SK-MEL-5 (cell line): ENCODE results near the gene CEP162. TPM values are rescaled to one million over a fixed set of nuclear protein-coding genes. Genes with fewer than 3 reads are reported as not detected.
"Not testable (repeated sequence)": the region's sequence is repeated elsewhere in the genome, so short reads cannot be mapped to it uniquely, and the experiment has no call there.

Experiments
- DNase-seq: peaks from one replicate; pipeline ENCODE4 v3.0.0-alpha.2; 2016; ENCODE audit warnings: low read depth, low spot score
- in situ Hi-C: cut with HindIII; loops from 2 replicates; pipeline ENCODE4 v1.10.0; 2016; ENCODE audit warnings: low sequenced_read_pairs, high pct_unique_total_duplicates, low pct_unique_long_range_greater_than_20kb
- total RNA-seq: library from RNA; depleted of rRNA; stranded (reverse); fragments of >200 nt; shearing (Covaris generic); gene quantifications from 2 replicates; pipeline ENCODE4 v1.2.3, GENCODE V29; 2014

CEP162 gene
- total RNA-seq, 1 experiment from 2014 or later: 8.0 TPM

GRCh38 chr6:84177241-84177640 is 50.2 kb downstream of the CEP162 start:
- in situ Hi-C loops: no loop called here
- DNase-seq: no peak

DNA sequence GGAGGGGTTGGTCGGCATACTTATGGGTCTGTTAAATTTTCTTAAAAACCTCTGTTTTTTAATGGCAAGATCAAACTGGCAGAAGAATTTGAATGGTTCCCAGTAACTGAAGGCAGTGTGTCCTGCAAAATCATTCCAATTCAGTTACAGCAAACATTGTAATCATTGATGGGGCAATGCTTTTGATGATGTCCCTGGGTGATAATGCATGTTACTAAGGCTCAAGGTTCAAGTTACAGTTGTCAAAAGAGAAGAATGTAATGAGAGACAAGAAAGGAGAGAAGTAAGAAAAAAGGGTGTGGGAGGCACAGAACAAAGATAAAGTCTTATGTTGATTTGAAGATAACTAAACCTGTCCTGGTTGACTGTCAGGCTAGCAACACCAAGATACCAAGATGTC is 54.9 kb downstream of the CEP162 start:
- DNase-seq: no peak
- in situ Hi-C loops: no loop called here

GRCh38 chr6:84172080-84172479 is 55.4 kb downstream of the CEP162 start:
- in situ Hi-C loops: no loop called here
- DNase-seq: no peak

- in situ Hi-C loops: no loop called here
- DNase-seq: no peak
Observed at GRCh38 chr6:84167457-84167856, 60.0 kb downstream of the CEP162 start.

DNA sequence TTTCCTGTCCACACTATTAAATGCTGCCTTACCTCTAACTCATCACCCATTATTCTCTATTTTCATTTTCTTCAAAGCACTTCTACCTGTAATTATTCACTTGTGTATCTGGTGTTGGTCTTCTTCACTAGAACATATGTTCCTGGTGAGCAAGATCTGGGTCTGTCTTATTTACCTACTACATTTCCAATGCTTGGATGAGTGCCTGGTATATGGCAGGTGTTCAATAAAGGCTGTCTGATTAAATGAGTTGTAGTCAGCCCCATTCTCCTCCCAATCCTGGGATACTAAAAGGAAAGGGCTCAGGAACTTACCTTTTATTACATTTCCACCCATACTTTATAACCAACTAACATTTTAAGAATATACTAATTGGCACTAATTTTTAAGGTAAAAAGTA is 61.0 kb downstream of the CEP162 start:
- in situ Hi-C loops: no loop called here
- DNase-seq: no peak

GRCh38 chr6:84164328-84164727 is 63.1 kb downstream of the CEP162 start:
- in situ Hi-C loops: not testable (repeated sequence)

DNA sequence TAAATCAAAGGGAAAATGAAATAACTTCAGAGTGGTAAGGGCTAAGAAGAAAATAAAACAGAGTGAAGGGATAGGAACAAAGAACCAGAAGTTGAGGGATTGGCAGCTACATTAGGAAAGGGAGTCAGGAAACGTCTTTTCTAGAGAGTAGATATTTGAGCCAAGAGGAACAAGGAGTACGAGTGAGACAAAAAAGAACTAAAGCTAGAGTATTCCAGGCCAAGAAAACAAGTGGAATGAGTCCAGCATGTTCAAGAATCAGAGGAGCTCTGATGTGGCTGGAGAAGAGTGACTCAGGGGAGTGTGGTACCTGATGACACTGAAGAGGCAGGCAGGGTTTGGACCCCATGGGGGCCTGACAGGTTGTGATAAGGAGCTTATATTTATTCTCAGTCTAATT is 66.3 kb downstream of the CEP162 start:
- no peak for DNase-seq

More at GRCh38 chr6:84164328-84164727, 63.1 kb downstream of the CEP162 start:
- DNase-seq: not testable (repeated sequence)

DNA sequence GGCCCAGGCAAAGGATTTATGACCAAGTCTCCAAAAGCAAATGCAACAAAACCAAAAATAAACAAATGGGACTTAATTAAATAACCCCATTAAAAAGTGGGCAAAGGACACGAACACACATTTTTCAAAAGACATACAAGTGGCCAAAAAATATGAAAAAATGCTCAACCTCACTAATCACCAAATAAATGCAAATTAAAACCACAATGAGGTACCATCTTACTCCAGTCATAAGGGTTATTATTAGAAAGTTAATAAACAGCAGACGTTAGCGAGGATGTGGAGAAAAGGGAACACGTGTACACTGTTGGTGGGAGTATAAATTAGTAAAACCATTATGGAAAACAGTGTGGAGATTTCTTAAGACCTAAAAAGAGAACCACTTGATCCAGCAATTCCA is 71.1 kb downstream of the CEP162 start:
- in situ Hi-C loops: no loop called here
- no peak for DNase-seq

More for the DNA sequence above, 66.3 kb downstream of the CEP162 start:
- in situ Hi-C loops: no loop called here

DNA sequence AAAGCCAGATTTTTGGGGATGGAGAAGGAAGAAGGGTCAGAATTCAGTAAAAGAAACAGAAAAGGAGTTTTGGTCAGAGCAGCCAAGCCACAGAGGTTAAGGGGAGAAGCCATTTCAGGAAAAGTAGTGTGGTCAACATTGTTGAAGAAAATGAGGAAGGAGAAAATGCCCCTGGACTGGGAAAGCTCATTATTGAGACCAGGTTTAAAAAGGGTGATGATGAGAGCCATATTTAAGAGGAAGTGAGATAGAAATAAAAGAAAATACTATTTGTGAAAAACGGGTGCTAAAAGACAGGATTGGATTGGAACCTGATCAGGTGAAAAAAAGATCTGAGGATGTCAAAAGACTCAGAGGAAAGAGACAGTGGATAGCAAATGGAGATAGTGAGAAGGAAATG is 75.8 kb downstream of the CEP162 start:
- no peak for DNase-seq
- in situ Hi-C loops: no loop called here

GRCh38 chr6:84150705-84151104 is 76.7 kb downstream of the CEP162 start:
- in situ Hi-C loops: no loop called here
- peak; percentile 7 for DNase-seq

- in situ Hi-C loops: no loop called here
Observed at GRCh38 chr6:84141521-84141920, 85.9 kb downstream of the CEP162 start.

DNA sequence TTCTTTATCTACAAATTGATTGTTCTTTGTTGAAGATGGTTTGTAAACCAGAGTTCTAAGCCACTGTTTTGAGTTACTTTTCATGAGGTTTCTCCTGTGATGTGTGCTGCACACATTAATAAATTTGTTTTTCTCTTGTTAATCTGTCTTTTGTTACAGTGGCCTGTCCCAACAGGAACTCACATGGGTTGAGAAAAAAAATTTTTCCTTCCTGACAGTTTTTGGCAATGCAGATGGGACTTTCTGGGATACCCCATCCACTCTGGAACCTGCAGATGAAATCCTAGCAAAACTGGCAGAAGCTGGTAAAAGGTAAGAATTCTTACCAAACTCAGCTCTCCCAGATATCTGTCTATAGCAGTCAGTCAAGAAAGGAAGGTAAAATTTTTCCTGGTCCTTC is 88.1 kb downstream of the CEP162 start:
- DNase-seq: no peak
- in situ Hi-C loops: no loop called here

More at GRCh38 chr6:84141521-84141920, 85.9 kb downstream of the CEP162 start:
- no peak for DNase-seq

- in situ Hi-C loops: no loop called here
- no peak for DNase-seq
Observed at GRCh38 chr6:84137989-84138575, 89.4 kb downstream of the CEP162 start.

- in situ Hi-C loops: no loop called here
- no peak for DNase-seq
Observed at GRCh38 chr6:84137051-84137375, 90.4 kb downstream of the CEP162 start.

- DNase-seq: no peak
- in situ Hi-C loops: no loop called here
Observed at GRCh38 chr6:84136364-84137050, 90.9 kb downstream of the CEP162 start.

DNA sequence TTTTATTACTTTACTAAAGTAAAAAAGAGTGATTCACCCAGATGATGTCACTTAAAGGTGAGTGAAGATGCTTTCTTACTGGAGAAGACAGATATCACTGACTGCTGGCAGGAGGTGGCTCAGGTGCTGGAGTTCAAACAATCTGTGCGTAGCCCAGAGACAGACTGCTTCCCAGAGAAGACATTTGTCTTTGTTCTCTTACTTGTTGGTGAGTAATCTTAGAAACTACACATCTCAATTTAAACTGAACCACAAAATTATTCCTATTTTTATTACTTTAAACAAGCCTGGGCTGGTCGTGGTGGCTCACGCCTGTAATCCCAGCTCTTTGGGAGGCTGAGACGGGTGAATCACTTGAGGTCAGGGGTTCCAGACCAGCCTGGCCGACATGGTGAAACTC is 92.2 kb downstream of the CEP162 start:
- no peak for DNase-seq
- in situ Hi-C loops: no loop called here

DNA sequence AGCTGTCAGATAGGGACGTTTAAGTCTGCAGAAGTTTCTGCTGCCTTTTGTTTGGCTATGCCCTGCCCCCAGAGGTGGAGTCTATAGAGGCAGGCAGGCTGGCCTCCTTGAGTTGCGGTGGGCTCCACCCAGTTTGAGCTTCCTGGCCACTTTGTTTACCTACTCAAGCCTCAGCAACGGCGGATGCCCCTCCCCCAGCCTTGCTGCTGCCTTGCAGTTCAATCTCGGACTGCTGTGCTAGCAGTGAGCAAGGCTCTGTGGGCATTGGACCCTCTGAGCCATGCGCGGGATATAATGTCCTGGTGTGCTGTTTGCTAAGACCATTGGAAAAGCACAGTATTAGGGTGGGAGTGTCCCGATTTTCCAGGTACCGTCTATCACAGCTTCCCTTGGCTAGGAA is 94.1 kb downstream of the CEP162 start:
- DNase-seq, in situ Hi-C loops: not testable (repeated sequence)

GRCh38 chr6:84129588-84129987 is 97.9 kb downstream of the CEP162 start:
- DNase-seq, in situ Hi-C loops: not testable (repeated sequence)

GRCh38 chr6:84123186-84123585 is 104.3 kb downstream of the CEP162 start:
- no peak for DNase-seq
- in situ Hi-C loops: no loop called here
